H9 (cell line): ENCODE results near the gene GLT1D1. TPM values are rescaled to one million over a fixed set of nuclear protein-coding genes. Genes with fewer than 3 reads are reported as not detected.

ENCODE experiments used
- DNase-seq: peaks from one replicate; pipeline ENCODE4 v3.0.0-alpha.2; 2017
- H2AFZ ChIP-seq: one replicate; pipeline ENCODE4 v1.6.1; 2013; ENCODE audit warnings: mild to moderate bottlenecking, low read length, control low read depth, moderate library complexity
- H2AK5ac ChIP-seq: 2 replicates; pipeline ENCODE4 v1.6.1; 2013; ENCODE audit warnings: low read length, control low read depth, mixed read lengths; ENCODE audit not compliant: insufficient read length
- H2BK120ac ChIP-seq: one replicate; pipeline ENCODE4 v1.6.1; 2013; ENCODE audit warnings: low read depth, mild to moderate bottlenecking, low read length, control low read depth, inconsistent platforms; ENCODE audit not compliant: poor library complexity, severe bottlenecking
- H2BK12ac ChIP-seq: 2 replicates; pipeline ENCODE4 v1.6.1; 2013; ENCODE audit warnings: low read length, control low read depth, mixed read lengths, low read depth; ENCODE audit not compliant: insufficient read length
- H2BK15ac ChIP-seq: 2 replicates; pipeline ENCODE4 v1.6.1; 2013; ENCODE audit warnings: low read depth, low read length, control low read depth
- H2BK20ac ChIP-seq: one replicate; pipeline ENCODE4 v1.6.1; 2013; ENCODE audit warnings: low read depth, mild to moderate bottlenecking, low read length, control low read depth, inconsistent platforms; ENCODE audit not compliant: poor library complexity, severe bottlenecking
- H2BK5ac ChIP-seq: 2 replicates; pipeline ENCODE4 v1.6.1; 2013; ENCODE audit warnings: low read length, control low read depth, mixed read lengths; ENCODE audit not compliant: insufficient read length
- H3K14ac ChIP-seq: 2 replicates; pipeline ENCODE4 v1.6.1; 2013; ENCODE audit warnings: low read length, control low read depth; ENCODE audit not compliant: insufficient read depth
- H3K18ac ChIP-seq: 2 replicates; pipeline ENCODE4 v1.6.1; 2013; ENCODE audit warnings: low read depth, mild to moderate bottlenecking, mixed read lengths, low read length, control low read depth; ENCODE audit not compliant: insufficient read length
- H3K23ac ChIP-seq: 2 replicates; pipeline ENCODE4 v1.6.1; 2013; ENCODE audit warnings: low read length, control low read depth, mixed read lengths, low read depth; ENCODE audit not compliant: insufficient read length
- H3K23me2 ChIP-seq: 2 replicates; pipeline ENCODE4 v1.6.1; 2013; ENCODE audit warnings: low read depth, mild to moderate bottlenecking, mixed read lengths, low read length, control low read depth; ENCODE audit not compliant: insufficient read length, poor library complexity, severe bottlenecking
- H3K27ac ChIP-seq: 2 replicates; pipeline ENCODE4 v1.5.1; 2013; ENCODE audit warnings: low read length, control low read depth, mixed read lengths, low read depth; ENCODE audit not compliant: insufficient read length
- H3K27me3 ChIP-seq: 2 replicates; pipeline ENCODE4 v1.6.1; 2013; ENCODE audit warnings: low read length, control low read depth, inconsistent platforms; ENCODE audit not compliant: insufficient read depth
- H3K4ac ChIP-seq: 2 replicates; pipeline ENCODE4 v1.6.1; 2013; ENCODE audit warnings: low read depth, mild to moderate bottlenecking, control low read depth, inconsistent platforms, low read length, moderate library complexity
- H3K4me1 ChIP-seq: 2 replicates; pipeline ENCODE4 v1.6.1; 2013; ENCODE audit warnings: low read length, control low read depth, inconsistent platforms; ENCODE audit not compliant: insufficient read depth
- H3K4me2 ChIP-seq: 2 replicates; pipeline ENCODE4 v1.6.1; 2013; ENCODE audit warnings: low read length, control low read depth, mixed read lengths; ENCODE audit not compliant: insufficient read length, insufficient read depth
- H3K56ac ChIP-seq: 2 replicates; pipeline ENCODE4 v1.6.1; 2013; ENCODE audit warnings: low read depth, mild to moderate bottlenecking, mixed read lengths, low read length, control low read depth; ENCODE audit not compliant: insufficient read length
- H3K79me1 ChIP-seq: 2 replicates; pipeline ENCODE4 v1.6.1; 2013; ENCODE audit warnings: low read depth, mild to moderate bottlenecking, moderate library complexity, low read length, control low read depth, inconsistent platforms; ENCODE audit not compliant: insufficient read depth, poor library complexity, severe bottlenecking
- H3K79me2 ChIP-seq: 2 replicates; pipeline ENCODE4 v1.6.1; 2013; ENCODE audit warnings: low read length, control low read depth, inconsistent platforms; ENCODE audit not compliant: insufficient read depth
- H3K9ac ChIP-seq: 2 replicates; pipeline ENCODE4 v1.6.1; 2013; ENCODE audit warnings: low read length, control low read depth, mixed read lengths; ENCODE audit not compliant: insufficient read length; ENCODE audit errors: extremely low read depth
- H3K9me3 ChIP-seq: one replicate; pipeline ENCODE4 v1.6.1; 2013; ENCODE audit warnings: low read depth, low read length, inconsistent platforms; ENCODE audit not compliant: control insufficient read depth
- H3T11ph ChIP-seq: one replicate; pipeline ENCODE4 v1.6.1; 2013; ENCODE audit warnings: mild to moderate bottlenecking, low read length, control low read depth, inconsistent platforms
- H4K20me1 ChIP-seq: one replicate; pipeline ENCODE4 v1.6.1; 2013; ENCODE audit not compliant: control insufficient read depth, insufficient read length, insufficient read depth
- H4K5ac ChIP-seq: 2 replicates; pipeline ENCODE4 v1.6.1; 2013; ENCODE audit warnings: low read depth, mild to moderate bottlenecking, mixed read lengths, low read length, control low read depth; ENCODE audit not compliant: insufficient read length
- H4K8ac ChIP-seq: replicated peaks from 2 replicates; pipeline ENCODE4 v1.6.1; 2013; ENCODE audit warnings: low read length, control low read depth, mixed read lengths, low read depth; ENCODE audit not compliant: insufficient read length
- H4K91ac ChIP-seq: 2 replicates; pipeline ENCODE4 v1.6.1; 2013; ENCODE audit warnings: low read depth, mild to moderate bottlenecking, moderate library complexity, mixed read lengths, low read length, control low read depth; ENCODE audit not compliant: insufficient read length
- H3K27ac Mint-ChIP-seq, 3 experiments: 2 replicates in 2 of 3; 3 replicates in 1 of 3; pipeline ENCODE4 v1.8.0; 2020 to 2021; ENCODE audit warnings: mixed read lengths in 3 of 3, mild to moderate bottlenecking in 1 of 3, moderate library complexity in 1 of 3
- H3K27me3 Mint-ChIP-seq: 2 replicates; pipeline ENCODE4 v1.8.0; 2021; ENCODE audit warnings: low read depth, mild to moderate bottlenecking, moderate library complexity, mixed read lengths
- H3K36me3 Mint-ChIP-seq, 3 experiments: 2 replicates in 2 of 3; 3 replicates in 1 of 3; pipeline ENCODE4 v1.8.0; 2020 to 2021; ENCODE audit warnings: low read depth in 3 of 3, mixed read lengths in 3 of 3; ENCODE audit not compliant: insufficient read depth in 1 of 3
- H3K4me1 Mint-ChIP-seq, 2 experiments: 2 replicates each; pipeline ENCODE4 v1.8.0; 2020; ENCODE audit warnings: mixed read lengths in 2 of 2
- H3K4me3 Mint-ChIP-seq, 2 experiments: 2 replicates in 1 of 2; 3 replicates in 1 of 2; pipeline ENCODE4 v1.8.0; 2020 to 2021; ENCODE audit warnings: mild to moderate bottlenecking in 2 of 2, mixed read lengths in 2 of 2, moderate library complexity in 1 of 2
- H3K9me3 Mint-ChIP-seq, 2 experiments: 2 replicates in 1 of 2; 3 replicates in 1 of 2; pipeline ENCODE4 v1.8.0; 2020; ENCODE audit warnings: mild to moderate bottlenecking in 2 of 2, mixed read lengths in 2 of 2, moderate library complexity in 1 of 2
- CTCF ChIP-seq: fragments of 200-600 bp; sonication (generic); conservative IDR thresholded peaks from 3 replicates; pipeline ENCODE4 v1.8.0; 2021; ENCODE audit warnings: antibody characterized with exemption, mild to moderate bottlenecking
- WGBS: extraction: QIAGEN DNeasy Blood & Tissue Kit; methylation state at CpG from one replicate; pipeline ENCODE4 v1.1.7; 2013; ENCODE audit warnings: missing lambda C conversion rate, low lambda C conversion rate, mixed read lengths; ENCODE audit not compliant: insufficient read length; ENCODE audit errors: extremely low coverage; 5-methylcytosine and 5-hydroxymethylcytosine counted together
- total RNA-seq: library from RNA; stranded (reverse); gene quantifications from 2 replicates; pipeline ENCODE4 v1.2.1, GENCODE V29; 2021

The GLT1D1 gene
- total RNA-seq, 1 experiment from 2014 or later: 7.0 TPM

DNA sequence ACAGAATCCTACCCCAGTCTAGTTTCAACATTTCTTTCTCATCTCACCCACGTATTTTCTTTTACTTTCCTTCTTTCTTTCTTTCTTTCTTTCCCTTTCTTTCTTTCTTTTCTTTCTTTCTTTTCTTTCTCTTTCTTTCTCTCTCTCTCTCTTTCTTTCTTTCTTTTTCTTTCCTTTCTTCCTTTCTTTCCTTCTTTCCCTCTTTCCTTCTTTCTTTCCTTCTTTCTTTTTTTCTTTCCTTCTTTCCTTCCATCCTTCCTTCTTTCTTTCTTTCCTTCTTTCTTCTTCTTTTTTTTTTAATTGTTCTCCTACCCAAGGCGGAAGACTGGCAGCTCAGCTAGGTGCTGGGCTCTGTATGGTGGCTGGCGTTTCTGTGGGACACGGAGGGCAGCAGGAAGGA lies 55.0 kb downstream of the GLT1D1 start:
- no peak overlapping the region for H3K23ac ChIP-seq

More for the DNA sequence above, 55.0 kb downstream of the GLT1D1 start:
- Histone ChIP-seq H2BK15ac (no peak overlapping the region), H2BK120ac (no peak overlapping the region), H3K4me2 (no peak overlapping the region), H3T11ph (no peak overlapping the region), H3K27ac (no peak overlapping the region), H3K4me1 (no peaks in the 10 kb centered on the region), H4K20me1 (no peaks in the 10 kb centered on the region), H3K9me3 (no peaks in the 10 kb centered on the region), H2BK5ac (no peak overlapping the region), H3K4ac (no peak overlapping the region), H3K79me1 (no peaks in the 10 kb centered on the region), H2AK5ac (no peak overlapping the region), H2BK12ac (no peak overlapping the region), H3K56ac (no peak overlapping the region), H3K79me2 (no peaks in the 10 kb centered on the region), H3K18ac (no peak overlapping the region), H3K14ac (no peak overlapping the region), H2BK20ac (no peak overlapping the region), H3K27me3 (no peaks in the 10 kb centered on the region), H4K91ac (no peak overlapping the region), H3K23me2 (no peaks in the 10 kb centered on the region), H4K5ac (no peak overlapping the region), H3K9ac (no peak overlapping the region), H2AFZ (no peak overlapping the region), H4K8ac (no peak overlapping the region)
- WGBS: 100% methylated on average over 1 of the region's 4 CpGs
- H3K4me1 Mint-ChIP-seq: peaks cover 0 to 1% of the 10 kb centered on the region in 2 experiments; a peak in 1 of 4 replicates
- H3K36me3 Mint-ChIP-seq: no peaks in the 10 kb centered on the region
- no peaks in the 10 kb centered on the region for H3K9me3 Mint-ChIP-seq
- no peak overlapping the region; a peak in 1 of 5 replicates for H3K4me3 Mint-ChIP-seq
- no peak overlapping the region for H3K27ac Mint-ChIP-seq
- no peak for TF ChIP-seq CTCF
- H3K27me3 Mint-ChIP-seq: peaks cover 2% of the 10 kb centered on the region; the same call in 1 of the 2 replicates
- DNase-seq: no peak
